ENCODE measurements around the gene ACAN.

The ACAN gene

DNA sequence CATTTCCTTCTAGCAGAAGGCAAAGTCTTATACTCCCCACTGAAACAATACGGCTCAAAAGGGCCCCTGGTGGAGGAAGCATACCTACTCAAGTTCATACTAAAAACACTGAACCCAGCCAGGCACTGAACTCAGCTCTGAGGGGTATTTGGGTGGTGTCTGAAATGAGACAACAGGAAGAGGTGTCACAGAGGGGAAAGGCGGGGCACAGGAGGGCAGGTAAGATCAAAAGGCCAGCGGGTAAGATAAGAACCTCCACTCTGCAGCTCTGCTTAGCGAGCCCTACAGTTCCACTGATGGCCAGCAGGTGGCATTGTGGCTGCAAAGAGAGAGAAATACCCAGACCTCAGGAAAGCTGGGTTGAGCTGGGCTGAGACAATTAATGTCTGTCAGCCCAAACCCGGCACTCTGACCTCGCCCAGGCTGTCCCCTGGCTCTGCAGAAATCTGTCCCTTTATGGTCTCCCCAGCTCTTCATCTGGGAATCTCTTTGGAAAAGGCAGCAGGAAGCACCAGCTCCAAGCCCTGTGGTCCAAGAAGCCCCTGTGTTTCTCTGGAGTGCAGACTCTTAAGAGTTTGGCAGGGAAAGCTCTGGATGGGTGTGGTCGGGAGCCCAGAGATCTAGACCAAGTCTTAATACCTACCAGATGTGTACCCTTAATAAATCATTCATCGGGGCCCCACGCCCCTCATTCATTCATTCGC is 101.5 kb downstream of the ACAN start:
- DNase-seq: peak; percentile 91

DNA sequence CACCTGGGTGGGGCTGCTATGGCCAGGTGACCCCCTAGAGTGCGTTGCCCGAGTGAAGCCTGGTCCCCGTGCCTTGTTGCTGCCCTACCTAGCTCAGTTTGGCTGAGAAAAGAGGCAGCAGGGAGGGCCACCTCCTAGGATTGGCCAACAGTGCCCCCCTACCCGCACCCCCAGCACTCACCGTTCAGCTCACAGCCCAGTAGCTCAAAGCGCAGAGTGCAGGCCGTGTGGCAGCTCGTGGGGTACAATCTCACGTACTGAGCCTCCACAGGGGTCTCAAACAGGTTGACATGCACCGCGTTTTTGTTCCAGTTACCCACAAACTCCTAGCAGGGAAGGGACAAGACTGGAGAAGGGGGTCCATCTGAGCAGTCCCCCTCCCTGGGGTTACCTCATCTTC is 102.3 kb downstream of the ACAN start:
- DNase-seq: no peak

DNA sequence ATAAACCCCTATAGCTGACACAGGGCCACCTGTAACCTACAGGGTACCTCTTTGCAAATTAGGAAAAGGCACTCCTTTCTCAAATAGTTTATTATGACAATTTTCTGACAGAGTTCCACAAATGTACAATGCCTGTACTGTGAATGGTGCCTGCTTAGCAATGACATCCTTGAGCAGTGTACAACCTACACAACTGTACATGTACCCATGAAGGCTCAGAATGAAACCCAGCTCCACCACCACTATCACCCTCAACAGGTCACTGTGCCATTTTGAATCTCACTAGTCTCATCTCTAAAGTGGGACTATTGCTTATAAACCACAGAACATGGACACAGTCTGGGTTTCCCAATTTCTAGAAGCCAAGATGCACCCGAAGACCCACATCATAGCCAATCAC is 102.9 kb downstream of the ACAN start:
- DNase-seq: no peak

DNA sequence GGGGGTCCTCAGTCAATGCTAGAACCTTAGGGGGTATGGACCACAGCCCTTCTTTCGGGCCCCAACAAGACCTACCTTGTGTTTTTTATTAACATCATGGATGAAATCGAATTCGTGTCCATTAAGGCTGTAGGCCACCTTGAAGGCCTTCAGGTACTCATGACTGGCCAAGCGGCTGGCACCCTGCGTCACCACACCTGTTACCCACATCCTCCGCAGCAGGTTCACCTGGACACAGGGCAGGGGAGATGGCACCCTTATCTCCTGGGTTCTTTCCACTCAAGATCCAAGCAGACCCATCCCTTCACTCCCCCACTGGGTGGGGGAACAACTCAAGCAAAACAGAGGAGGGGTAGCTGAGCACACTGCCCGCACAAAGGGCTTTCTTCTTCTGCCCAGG is 103.3 kb downstream of the ACAN start:
- DNase-seq: no peak

DNA sequence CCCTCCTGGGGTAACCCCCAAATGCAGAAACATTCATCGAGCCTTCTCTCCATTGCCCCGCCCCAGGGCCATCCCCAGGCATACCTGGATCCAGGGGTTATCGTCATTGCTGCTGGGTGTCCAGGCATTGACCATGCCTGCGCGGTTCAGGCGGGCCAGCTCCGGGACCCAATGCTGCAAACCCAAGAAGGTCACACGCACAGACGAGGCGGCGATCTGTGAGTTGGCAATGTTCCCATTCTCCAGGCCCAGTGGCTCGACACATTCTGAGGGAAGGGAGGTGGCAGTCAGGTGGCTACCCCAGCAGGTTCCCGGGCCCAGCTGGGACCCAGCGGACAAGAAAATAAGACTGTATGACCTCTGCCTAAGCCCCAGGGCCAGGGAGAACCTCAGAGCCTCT is 103.9 kb downstream of the ACAN start:
- DNase-seq: no peak

DNA sequence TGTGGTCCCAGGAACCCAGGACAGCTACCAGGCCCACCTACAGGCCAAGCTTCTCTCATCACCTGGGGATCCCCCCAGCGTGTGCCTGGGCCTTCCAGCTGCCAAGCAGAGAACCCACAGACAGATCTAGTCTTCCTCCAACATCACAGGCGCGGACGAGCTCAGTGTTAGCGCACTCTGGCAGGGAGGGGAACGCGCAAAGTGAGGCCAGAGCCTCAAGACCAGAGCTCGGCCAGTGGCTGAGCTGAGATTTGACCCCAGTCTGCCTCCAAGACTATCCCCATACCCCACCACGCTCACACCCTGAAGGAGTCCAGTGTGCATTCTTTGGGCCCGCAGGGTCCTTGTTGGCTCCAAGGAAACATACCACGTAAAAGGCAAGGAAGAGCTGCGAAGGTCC is 104.9 kb downstream of the ACAN start:
- DNase-seq: no peak

DNA sequence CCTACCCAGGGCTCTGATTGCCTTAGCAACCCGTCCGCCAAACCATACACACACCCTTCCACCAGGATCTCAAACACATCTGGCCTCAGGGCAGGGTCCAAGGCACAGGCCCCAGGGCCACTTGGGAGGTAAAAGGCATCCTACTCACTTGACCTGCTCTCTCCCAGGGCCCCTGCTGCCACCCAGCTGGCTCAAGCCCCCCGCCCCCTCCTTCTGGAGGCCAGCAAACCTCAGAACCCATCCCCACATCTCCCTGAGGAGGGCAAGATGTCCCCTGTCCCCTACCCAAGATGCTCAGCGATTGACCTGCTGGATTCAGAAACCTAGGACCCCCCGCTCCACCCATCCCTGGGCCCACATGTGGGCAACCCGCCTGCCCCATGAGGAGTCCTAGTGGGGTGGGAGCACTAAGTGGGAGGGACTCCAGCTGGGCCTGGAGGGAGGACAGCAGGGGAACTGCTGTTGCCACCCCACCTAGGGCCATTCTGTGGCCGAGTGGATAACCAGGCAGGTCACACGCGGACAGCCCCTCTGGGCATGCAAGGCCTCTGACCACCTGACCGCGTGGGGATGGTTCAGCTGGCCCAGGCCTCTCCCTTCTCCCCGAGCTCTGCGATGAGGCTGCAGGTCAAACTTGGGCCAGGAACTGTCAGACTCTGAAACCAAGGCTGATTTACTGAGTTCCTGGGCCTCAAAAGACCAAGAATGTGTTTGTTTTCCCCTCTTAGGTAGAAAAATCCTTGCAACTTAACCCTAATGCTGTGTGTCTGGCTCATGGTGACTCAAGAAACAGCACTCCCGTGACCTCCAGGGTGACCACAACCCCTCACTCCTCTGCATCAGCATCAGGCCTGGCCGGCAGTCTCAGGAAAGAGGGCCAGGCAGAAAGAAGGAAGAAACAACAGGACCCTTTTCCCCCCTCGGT is 105.7 kb downstream of the ACAN start:
- DNase-seq: no peak

DNA sequence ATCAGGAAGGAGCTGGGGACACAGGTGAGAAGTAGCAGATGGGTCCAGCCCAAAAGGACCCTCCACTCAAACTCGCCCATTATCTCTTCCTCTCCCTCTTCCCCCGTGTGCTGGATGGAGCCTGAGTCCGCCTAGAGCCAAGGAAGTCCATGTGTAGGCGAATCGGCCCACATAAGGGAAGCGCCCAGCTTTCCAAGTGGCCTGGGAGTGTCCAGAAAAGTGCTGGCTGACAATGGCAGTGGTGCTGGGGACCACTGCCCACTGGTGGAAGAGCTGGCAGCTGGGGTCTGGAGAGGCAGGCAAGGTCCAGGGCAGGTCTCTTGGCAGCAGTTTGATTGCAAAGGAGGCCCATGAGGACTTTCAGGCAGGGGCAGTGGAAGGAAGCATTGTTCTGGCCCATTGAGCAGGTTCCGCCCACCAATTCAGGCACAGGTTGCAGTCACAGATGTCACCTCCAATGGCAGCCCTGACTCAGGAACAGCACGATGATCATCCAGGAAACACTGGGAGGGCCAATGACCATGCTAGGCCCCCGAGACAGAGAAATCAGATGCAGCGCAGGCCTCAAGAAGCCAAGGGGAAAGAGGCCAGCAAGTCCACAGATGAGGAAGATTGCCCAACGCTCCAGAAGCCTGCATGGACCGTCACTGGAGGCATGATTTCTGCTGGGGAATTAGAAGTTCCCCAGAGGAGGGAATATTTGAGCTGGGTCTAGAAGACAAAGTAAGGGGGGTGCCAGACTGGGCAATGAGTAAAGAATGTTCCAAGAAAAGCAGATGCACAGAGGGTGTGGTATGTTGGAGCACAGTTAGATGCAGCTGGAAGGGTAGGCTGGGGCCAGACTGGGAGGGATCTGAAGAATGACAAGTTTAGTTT is 107.0 kb downstream of the ACAN start:
- no peak for DNase-seq

DNA sequence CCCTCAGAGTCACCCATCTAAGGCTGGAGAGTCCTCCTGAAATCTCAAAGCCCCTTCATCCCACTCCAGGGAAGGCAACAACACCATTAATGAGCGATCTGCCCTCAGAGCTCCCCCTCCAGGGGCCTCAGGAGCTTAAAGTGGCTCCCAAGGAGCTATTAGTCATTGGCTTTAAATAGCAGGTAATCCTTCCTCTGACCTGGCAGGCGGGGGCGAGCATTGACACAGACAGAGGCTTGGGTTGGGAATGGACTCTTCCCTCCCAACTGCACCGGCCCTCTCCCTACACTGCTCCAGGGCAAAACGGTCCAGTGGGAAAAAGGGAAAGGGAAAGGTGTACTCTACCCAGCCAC is 108.5 kb downstream of the ACAN start:
- no peak for DNase-seq

DNA sequence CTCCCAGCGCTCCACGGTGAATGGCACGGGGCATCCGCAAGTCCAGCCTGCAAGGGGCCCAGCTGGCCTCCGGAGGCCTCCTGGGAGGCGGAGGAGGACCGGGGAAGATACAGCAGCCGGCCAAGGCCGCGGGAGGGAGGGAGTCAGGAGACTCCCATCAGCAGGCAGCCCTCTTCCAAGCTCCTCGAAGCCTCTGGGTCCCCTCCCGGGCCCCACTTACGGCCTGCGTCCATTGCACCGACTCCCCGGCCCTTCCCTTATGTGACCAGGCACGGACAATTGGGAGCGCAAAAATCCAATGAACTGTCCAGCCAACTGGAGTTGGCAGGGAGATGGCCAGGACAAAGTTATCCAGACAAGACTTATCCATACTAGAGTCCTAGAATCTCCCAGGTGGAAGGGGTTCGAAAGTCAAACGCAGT is 109.3 kb downstream of the ACAN start:
- no peak for DNase-seq

DNA sequence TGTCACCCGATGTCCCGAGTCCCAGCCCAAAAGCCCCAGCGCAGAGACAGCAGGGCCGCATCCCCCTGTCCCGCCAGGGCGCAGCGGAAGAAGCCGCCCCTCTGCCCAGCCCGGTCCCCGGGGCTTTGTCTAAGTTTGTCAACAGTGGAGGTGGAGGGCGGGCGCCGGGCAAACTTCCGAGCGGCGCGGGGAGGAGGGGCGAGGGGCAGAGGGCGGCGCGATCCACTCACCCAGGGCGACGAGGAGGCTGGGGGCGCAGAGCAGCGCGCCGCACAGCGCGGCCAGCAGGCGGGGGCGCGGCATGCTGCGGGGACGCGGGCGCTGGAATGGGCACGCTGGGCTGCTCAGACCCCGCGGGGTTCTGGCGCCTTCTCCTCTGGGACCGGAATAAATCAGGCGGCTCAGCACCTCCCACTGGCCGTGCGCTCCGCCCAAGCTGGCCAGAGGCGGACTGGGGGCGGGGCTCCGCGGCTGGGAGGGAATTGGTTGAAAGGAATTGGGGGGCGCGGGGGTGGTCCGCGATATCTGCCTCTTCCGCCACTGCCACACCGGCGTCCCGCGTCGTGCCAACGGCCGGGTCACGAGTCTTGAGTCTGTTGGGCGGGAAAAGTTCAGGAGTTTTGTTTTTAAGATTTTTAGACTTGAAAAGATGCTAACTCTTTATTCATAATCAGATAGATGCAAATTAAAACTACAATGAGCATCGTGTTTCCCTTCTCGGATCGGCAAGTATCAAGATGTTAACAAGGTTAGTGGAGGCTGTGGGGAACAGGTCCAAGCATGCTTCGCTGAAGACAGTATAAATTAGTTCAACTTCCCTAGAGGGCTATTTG is 110.0 kb downstream of the ACAN start, which contains the start of gene MFGE8:
Gene MFGE8, minus strand, starts transcription at position 363 of the 833 bp plus-strand sequence. Its CDS starts 60 bp downstream, at position 303.
- peak; percentile 57 for DNase-seq

DNA sequence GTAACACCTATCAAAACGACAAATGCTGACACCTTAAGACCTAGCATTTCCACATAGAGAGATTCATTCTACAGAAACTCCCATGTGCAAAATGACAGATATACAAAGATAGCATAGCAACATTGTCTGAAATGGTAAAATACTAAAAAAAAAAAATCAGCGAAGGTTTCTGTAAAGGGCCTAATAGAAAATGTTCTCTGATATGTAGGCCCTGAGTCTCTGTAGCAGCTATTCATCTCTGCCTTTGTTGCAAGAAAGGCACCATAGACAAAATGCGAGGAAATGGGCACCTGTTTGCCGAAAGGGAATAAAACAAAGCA is 110.6 kb downstream of the ACAN start:
- no peak for DNase-seq

DNA sequence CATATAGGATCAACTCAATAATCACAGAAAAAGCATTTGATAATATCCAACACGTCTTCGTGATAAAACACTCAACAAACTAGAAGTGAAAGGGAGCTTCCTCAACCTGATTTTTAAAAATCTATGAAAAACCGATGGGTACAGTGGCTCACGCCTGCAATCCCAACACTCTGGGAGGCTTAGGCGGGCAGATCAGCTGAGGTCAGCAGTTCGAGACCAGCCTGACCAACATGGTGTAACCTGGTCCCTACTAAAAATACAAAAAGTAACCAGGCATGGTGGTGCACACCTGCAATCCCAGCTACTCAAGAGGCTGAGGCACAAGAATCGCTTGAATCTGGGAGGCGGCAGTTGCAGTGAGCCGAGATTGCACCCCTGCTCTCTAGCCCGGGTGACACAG is 112.1 kb downstream of the ACAN start:
- DNase-seq: no peak

DNA sequence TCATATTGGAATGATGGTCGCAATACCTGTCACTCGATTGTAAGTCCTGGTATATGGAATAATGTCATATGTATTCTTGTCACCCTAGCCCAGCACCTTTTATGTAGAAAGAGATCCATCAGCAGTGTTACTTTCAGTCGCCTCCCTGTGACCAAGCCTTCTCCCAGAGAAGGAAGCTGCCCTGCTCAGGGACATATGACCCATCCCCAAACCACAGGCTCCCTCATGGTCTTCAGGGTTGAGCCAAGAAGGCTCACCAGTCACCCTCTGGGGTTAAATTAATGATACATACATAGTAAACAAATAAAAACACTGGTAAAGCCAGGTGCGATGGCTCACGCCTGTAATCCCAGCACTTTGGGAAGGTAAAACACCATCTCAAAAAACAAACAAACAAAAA is 114.5 kb downstream of the ACAN start:
- DNase-seq: no peak

DNA sequence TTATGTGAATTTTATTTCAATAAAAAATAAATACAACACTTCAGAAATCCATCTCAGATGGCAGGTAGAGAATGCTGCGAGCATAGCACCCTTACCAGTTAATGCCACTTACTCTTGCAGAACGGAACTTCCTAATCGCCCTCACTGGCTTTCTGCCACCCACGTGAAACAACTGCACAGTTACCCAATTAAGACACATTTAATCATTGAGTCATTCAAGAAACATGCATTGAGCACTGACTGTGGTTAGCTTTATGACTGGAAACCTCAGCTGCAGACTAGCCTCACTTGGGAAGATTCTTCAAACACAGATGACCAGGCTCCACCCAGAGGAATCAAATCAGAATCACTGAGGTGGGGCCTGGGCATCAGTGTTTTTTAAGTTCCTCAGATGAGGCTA is 115.5 kb downstream of the ACAN start:
- DNase-seq: peak; percentile 69

DNA sequence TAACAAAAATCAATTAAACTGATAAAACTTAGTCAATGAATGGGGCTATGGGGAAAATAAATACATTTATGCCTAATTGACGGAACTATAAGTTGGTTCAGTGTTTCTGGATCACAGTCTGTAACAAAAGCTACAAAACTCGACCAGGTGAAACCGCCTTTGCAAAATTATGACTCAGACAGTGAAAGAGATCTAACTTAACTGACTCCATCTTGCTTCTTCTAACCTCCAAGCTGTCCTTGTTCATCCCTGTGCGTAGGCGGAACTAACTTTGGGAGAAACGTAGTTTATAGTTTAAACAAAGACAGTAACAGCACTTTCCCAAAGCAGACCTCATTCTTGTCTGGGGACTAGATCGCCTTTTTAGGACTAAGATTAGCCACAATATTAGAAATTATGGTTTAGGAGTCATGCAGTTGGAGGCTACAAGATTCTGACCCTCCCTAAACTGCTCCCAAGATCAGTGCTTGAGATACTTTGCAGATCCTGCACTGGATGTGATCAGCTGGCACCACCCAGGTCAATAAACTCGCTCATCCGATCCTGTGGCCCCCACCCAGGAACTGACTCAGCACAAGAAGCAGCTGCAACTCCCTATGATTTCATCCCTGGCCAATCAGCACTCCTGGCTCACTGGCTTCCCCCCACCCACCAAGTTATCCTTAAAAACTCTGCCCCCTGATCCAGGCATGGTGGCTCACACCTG is 117.1 kb downstream of the ACAN start:
- DNase-seq: no peak

DNA sequence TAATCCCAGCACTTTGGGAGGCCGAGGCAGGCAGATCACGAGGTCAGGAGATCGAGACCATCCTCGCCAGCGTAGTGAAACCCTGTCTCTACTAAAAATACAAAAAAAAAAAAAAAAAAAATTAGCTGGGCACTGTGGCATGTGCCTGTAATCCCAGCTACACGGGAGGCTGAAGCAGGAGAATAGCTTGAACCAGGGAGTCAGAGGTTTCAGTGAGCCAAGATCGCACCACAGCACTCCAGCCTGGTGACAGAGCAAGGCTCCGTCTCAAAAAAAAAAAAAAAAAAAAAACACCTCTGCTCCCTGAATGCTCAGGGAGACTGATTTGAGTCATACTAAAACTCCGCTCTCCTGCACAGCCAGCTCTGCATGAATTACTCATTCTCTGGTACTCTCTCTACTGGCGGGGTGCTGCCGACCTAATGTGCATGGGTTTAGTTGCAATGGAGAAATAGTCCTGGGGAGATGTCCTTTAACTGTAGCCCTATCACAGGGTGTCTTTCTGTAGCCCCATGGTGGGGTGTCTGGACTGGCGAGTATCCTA is 117.7 kb downstream of the ACAN start:
- DNase-seq: peak; percentile 64

Data from stimulated activated CD4-positive, alpha-beta T cell treated with anti-CD3 and anti-CD28 coated beads, Interleukin-1b, Interleukin-23, amount 100 ng/mL, for 48 hours (primary cell).